ENCODE data around the gene PARD3. TPM values are rescaled to one million over a fixed set of nuclear protein-coding genes. Genes with fewer than 3 reads are reported as not detected.
"Not testable (repeated sequence)": the region's sequence is repeated elsewhere in the genome, so short reads cannot be mapped to it uniquely, and the experiment has no call there.

The PARD3 gene
- total RNA-seq, 1 donor from 2014 or later: 22.9 TPM

GRCh38 chr10:34701194-34701593 is 113.9 kb downstream of the PARD3 start:
- Mint-ChIP-seq H3K9me3 (ENCODE audit: unreplicated experiment) (no peaks in the 10 kb centered on the region), H3K4me3 (ENCODE audit: unreplicated experiment) (no peak overlapping the region), H3K27ac (ENCODE audit: unreplicated experiment) (no peak overlapping the region), H3K27me3 (ENCODE audit: unreplicated experiment) (peaks cover 5% of the 10 kb centered on the region), H3K4me1 (ENCODE audit: low read depth, unreplicated experiment) (peaks cover 11% of the 10 kb centered on the region), H3K36me3 (ENCODE audit: unreplicated experiment) (peaks cover 3% of the 10 kb centered on the region)
- DNase-seq: no peak
- TF ChIP-seq CTCF (IDR thresholded peaks at IDR 0.05; ENCODE audit: partially characterized antibody, unreplicated experiment): no peak

- H3K36me3 Mint-ChIP-seq (ENCODE audit: unreplicated experiment); DNase-seq; H3K27ac Mint-ChIP-seq (ENCODE audit: unreplicated experiment); H3K4me3 Mint-ChIP-seq (ENCODE audit: unreplicated experiment); H3K9me3 Mint-ChIP-seq (ENCODE audit: unreplicated experiment); H3K27me3 Mint-ChIP-seq (ENCODE audit: unreplicated experiment): not testable (repeated sequence)
- H3K4me1 Mint-ChIP-seq (ENCODE audit: low read depth, unreplicated experiment): peaks cover 11% of the 10 kb centered on the region
Observed at GRCh38 chr10:34700752-34701151, 114.3 kb downstream of the PARD3 start.

GRCh38 chr10:34699904-34700517 is 115.1 kb downstream of the PARD3 start:
- Mint-ChIP-seq H3K4me1 (ENCODE audit: low read depth, unreplicated experiment) (peaks cover 11% of the 10 kb centered on the region), H3K27me3 (ENCODE audit: unreplicated experiment) (peaks cover 5% of the 10 kb centered on the region), H3K36me3 (ENCODE audit: unreplicated experiment) (peaks cover 3% of the 10 kb centered on the region), H3K4me3 (ENCODE audit: unreplicated experiment) (no peak overlapping the region), H3K27ac (ENCODE audit: unreplicated experiment) (no peak overlapping the region), H3K9me3 (ENCODE audit: unreplicated experiment) (no peaks in the 10 kb centered on the region)
- DNase-seq: no peak
- TF ChIP-seq CTCF (IDR thresholded peaks at IDR 0.05; ENCODE audit: partially characterized antibody, unreplicated experiment): no peak

- Mint-ChIP-seq H3K27ac (ENCODE audit: unreplicated experiment) (no peak overlapping the region), H3K4me3 (ENCODE audit: unreplicated experiment) (no peak overlapping the region), H3K27me3 (ENCODE audit: unreplicated experiment) (peaks cover 5% of the 10 kb centered on the region), H3K36me3 (ENCODE audit: unreplicated experiment) (peaks cover 3% of the 10 kb centered on the region), H3K4me1 (ENCODE audit: low read depth, unreplicated experiment) (peaks cover 11% of the 10 kb centered on the region), H3K9me3 (ENCODE audit: unreplicated experiment) (no peaks in the 10 kb centered on the region)
- TF ChIP-seq CTCF (IDR thresholded peaks at IDR 0.05; ENCODE audit: partially characterized antibody, unreplicated experiment): no peak
- no peak for DNase-seq
Observed at GRCh38 chr10:34698979-34699378, 116.1 kb downstream of the PARD3 start.

GRCh38 chr10:34698248-34698831 is 116.8 kb downstream of the PARD3 start:
- Mint-ChIP-seq H3K27ac (ENCODE audit: unreplicated experiment) (no peak overlapping the region), H3K27me3 (ENCODE audit: unreplicated experiment) (peaks cover 5% of the 10 kb centered on the region), H3K4me3 (ENCODE audit: unreplicated experiment) (no peak overlapping the region), H3K36me3 (ENCODE audit: unreplicated experiment) (peaks cover 3% of the 10 kb centered on the region), H3K9me3 (ENCODE audit: unreplicated experiment) (no peaks in the 10 kb centered on the region), H3K4me1 (ENCODE audit: low read depth, unreplicated experiment) (peaks cover 11% of the 10 kb centered on the region)
- no peak for DNase-seq
- no peak for TF ChIP-seq CTCF (IDR thresholded peaks at IDR 0.05; ENCODE audit: partially characterized antibody, unreplicated experiment)
